Loucy (cell line): ENCODE results near the gene FLNA.

Experiments used
- CTCF ChIP-seq: fragments of 200-600 bp; sonication (generic); conservative IDR thresholded peaks from 2 replicates; pipeline ENCODE4 v1.5.1; 2014; ENCODE audit warnings: mild to moderate bottlenecking, antibody characterized with exemption, low read length
- EZH2phosphoT487 ChIP-seq: fragments of 200-600 bp; IDR thresholded peaks from 2 replicates; pipeline ENCODE4 v1.6.1; 2018; ENCODE audit warnings: antibody characterized with exemption, mild to moderate bottlenecking, moderate library complexity, borderline replicate concordance

GRCh38 chrX:154308108-154308946 is 66.1 kb downstream of the FLNA start:
- peak; percentile 68 for TF ChIP-seq CTCF
- TF ChIP-seq EZH2phosphoT487: no peak
